GM21526 (cell line): ENCODE results near the gene PPP1R12B.
"Not testable (repeated sequence)": the region's sequence is repeated elsewhere in the genome, so short reads cannot be mapped to it uniquely, and the experiment has no call there.

Experiments
- ATAC-seq: cut with Tn5 transposase; IDR thresholded peaks from one replicate; pipeline ENCODE4 v1.9.1; 2021; ENCODE audit warnings: moderate library complexity; ENCODE audit not compliant: unreplicated experiment, low FRiP score

Gene PPP1R12B

DNA sequence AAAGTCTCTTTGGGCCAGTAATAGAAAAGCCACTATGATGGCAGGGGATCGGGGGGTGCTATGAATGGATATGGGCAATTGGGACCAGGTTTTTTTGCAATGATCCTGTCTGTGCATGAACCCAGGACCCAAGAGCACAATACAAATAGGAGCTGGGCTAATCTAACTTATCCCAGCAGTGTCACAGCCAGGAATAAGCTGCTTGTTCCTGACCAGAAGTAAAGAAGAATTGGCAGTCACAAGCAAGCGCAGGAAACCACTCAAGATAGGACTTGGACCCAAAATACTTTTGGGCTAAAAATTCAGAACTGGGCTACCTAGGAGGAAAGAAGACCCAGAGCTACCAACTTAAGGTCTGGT lies 172.3 kb downstream of the PPP1R12B start:
- not testable (repeated sequence) for ATAC-seq

DNA sequence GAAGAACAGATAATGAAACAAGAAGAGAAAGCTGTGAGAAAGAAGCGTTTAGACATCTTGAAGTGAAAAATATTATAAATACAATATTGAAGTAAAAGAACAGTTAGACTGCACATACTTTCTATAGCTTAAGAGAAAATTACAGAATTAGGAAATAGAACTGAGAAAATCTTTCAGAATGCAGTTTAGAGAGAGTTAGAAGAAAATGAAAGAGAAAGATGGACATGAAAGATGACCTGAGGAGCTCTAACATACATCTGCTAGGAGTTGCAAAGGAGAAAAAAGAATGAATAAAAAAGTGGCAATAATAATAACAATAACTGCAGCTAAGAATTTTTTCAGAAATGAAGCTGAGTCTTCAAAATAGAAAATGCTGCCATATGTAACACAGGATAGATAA lies 173.0 kb downstream of the PPP1R12B start:
- not testable (repeated sequence) for ATAC-seq

DNA sequence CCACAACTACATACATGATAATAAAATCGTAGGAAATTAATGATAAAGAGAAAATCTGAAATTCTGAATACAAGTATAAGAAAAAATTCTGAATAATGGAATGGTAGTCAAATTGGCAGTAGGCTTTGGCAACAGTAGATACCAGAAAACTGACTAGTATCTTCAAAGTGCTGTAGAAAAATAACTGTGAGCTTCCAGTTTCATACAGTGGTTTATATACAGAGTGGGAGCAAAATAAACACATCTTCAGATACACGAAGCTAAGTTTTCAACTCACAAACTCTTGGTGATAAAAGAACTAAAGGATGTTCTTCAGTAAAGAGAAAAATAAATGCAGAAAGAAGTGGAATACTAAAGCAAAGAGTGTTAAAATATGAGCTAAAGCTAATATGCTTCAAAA lies 173.4 kb downstream of the PPP1R12B start:
- no peak for ATAC-seq

DNA sequence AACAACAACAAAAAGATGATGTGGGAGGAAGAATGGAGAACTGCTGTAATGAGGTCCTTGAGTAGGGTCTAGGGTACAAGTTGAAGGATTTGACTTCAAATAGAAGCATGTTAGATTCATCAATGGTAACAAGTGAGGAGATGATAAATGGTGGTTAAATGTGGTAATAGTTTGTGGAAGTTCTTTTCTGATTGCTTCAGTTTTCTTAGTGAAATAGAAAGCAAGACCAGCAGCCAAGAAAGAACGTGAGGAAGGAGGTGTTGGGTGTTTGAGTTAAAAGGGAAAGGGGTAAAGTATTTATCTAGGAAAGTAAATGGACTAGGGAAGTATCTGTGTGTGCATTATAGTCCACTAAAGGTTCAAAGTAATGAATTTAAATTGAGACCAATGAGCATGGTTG lies 177.6 kb downstream of the PPP1R12B start:
- ATAC-seq = not testable (repeated sequence)

DNA sequence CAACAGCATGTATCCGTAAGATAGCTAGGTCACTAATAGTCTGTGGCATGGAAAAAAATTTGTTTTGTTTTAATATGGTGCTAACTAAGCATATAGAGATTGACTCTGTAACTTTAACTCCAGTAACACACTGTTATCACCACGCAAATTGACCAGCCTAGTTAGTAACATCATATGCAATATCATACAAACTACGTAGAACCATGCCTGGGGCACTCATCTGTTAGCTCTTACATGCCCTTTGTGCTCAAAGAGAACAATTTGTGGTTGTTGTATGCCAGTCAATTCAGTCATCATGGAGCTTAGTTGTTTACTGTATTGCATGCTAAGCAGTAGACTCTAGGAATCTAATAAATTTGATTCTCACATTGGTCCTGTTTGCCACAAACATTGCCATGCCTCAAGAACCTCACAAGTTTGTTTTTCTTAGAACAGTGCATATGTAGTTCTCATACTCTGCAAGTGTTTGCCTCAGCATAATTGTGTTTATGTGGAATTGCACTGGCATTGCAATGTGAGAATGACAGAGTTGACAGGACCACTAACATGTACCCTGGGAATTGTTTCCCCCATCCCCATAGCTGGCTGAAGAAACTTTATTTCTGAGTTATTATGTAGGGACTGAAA lies 179.7 kb downstream of the PPP1R12B start:
- ATAC-seq = not testable (repeated sequence)

GRCh38 chr1:202530686-202531085 lies 182.2 kb downstream of the PPP1R12B start:
- ATAC-seq = not testable (repeated sequence)

DNA sequence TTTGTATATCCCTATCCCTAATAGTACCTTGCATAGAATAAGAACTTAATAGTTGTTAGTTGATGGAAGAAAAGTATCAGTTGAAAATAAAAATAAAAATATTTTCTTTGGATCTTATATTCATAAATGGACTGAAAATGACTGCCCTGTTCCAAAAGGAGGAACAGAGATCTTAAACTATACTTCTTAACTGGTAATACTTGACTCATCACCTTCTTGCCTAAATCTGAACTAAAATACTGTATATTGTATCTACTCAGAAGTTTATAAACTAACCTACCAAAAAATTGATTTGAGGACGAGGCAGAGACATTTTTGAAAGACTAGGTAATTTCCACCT lies 182.9 kb downstream of the PPP1R12B start:
- ATAC-seq = no peak

DNA sequence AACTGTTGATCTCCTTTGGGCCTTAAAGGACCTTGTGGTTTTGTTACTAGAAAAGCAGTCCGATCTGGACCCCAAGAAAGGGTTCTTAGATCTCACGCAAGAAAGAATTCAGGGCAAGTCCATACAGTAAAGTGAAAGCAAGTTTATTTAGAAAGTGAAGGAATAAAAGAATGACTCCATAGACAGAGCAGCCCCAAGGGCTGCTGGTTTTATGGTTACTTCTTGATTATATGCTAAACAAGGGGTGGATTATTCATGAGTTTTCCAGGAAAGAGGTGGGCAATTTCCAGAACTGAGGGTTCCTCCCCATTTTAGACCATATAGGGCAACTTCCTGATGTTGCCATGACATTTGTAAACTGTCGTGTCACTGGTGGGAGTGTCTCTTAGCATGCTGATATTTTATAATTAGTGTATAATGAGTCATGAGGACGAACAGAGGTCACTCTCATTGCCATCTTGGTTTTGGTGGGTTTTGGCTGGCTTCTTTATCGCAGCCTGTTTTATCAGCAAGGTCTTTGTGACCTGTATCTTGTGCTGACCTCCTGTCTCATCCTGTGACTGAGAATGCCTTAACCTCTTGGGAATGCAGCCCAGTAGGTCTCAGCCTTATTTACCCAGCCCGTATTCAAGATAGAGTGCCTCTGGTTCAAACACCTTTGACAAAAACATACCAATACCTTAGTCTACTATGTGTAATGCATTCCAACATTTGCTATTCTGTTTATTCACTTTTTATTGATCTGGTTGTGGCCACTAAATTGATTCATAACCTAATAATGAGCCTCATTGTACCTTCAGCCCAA lies 183.5 kb downstream of the PPP1R12B start:
- not testable (repeated sequence) for ATAC-seq

- not testable (repeated sequence) for ATAC-seq
Observed at GRCh38 chr1:202539166-202539574, 190.7 kb downstream of the PPP1R12B start.

DNA sequence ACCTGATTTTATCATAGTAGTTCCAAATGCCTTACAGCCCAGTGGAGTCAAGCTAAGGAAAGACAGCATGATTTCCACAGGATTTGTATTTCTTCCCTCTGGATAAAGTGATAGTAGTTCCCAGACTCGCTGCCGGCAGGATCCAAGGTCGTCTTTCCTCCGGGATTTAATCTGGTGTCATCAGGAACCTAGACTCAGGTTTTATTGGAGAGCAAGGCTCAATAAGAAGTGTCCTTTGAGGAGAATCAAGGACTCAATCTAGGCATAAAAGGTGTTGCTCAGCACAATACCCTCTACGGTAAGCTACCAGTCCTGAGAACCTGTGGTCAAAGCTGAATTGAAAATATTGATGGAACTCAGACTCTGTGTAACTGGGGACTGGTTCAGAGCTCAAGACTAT lies 191.1 kb downstream of the PPP1R12B start:
- ATAC-seq = not testable (repeated sequence)

- no peak for ATAC-seq
Observed at GRCh38 chr1:202540014-202540413, 191.5 kb downstream of the PPP1R12B start.

- ATAC-seq = no peak
Observed at GRCh38 chr1:202540448-202540847, 191.9 kb downstream of the PPP1R12B start.

DNA sequence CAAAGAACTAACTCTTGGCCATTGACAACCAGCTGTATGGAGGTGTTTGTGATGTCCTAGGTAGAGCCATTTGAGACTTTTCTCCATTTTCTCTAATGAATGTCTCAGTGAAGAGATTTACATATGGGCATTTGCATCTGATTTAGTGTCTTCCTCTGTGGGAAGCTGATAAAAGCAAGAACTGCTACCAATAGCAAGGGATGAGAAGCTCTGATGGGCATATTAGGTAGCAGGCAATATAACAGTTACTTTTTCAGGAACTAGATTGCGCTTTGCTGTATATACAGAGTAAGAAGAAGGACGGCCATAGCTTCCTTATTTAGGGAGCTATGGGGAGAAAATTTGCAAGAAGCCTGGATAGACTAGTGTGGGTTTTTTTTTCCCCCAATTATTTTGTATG lies 192.4 kb downstream of the PPP1R12B start:
- not testable (repeated sequence) for ATAC-seq

DNA sequence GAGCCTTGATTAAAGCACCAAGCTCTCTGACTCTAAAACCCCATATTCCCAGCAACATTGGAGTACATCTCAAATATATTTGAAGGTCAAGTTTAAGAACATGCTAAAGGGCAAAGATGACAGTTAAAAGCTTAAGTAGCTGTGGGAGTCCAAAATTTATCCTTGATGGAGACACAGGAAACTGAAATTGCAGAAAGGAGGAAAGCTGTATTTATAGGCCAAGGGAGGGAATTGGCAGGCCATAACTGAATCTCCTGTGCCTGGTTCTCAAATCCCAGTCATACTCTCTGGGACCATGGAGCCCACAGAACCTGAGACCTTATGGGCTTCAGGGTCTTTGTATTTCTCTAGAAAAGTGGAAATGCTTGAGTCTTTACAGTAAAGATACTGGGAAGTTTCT lies 193.9 kb downstream of the PPP1R12B start:
- not testable (repeated sequence) for ATAC-seq

GRCh38 chr1:202543537-202543936 lies 195.0 kb downstream of the PPP1R12B start:
- not testable (repeated sequence) for ATAC-seq

DNA sequence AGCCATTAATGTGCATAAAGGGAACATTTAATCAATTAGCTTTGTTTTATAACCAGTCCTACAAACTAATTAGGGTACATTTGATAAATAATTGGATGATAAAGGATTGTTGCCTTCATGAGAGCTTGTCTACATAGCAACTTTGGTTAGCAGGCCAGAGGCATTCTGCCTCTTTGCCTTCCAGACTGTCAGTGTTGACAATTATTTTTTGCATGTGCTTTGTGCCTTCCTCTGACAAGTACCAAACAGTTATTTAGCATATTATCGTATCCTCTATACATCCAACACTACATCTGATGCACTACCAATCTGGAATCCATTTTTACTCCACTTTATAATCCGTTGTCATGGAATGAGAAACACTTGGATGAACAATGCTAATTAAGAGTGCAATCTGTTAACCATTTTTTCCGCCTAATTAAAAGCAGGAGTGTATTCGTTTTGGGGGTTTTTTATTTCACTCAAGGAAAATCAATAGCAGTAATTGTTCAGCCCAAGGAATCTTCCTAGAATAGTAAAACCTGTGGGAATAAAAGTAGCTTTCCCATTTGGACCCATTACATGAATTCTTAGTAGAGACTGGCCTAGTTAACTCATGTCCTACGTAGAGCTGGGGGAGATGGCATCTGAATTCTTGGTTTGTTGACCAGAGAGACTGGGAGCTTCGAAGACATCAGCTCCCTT lies 196.4 kb downstream of the PPP1R12B start:
- not testable (repeated sequence) for ATAC-seq

GRCh38 chr1:202545647-202546303 lies 197.3 kb downstream of the PPP1R12B start:
- not testable (repeated sequence) for ATAC-seq

- ATAC-seq = not testable (repeated sequence)
Observed at GRCh38 chr1:202546377-202546776, 197.9 kb downstream of the PPP1R12B start.

GRCh38 chr1:202546796-202547195 lies 198.3 kb downstream of the PPP1R12B start:
- peak; percentile 71 for ATAC-seq

- no peak for ATAC-seq
Observed at GRCh38 chr1:202547215-202547614, 198.7 kb downstream of the PPP1R12B start.

DNA sequence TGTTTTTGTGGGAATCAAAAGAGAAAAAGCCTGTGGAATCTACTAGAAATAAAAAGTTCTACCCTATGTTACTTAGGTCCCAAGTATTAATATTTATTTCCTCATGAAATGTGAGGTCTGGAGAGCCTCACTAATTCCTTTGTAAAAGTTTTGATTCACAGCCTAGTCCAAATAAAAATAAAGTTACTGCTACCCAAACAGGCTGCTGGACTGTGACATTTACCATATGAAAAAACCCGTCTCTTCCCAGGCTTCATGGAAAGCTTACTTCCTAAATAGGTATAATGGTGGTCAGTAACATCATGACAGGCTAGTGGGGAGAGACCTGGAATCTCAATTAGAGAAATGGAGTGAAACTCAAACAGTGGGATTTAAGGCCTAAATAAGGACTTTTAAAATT lies 201.6 kb downstream of the PPP1R12B start:
- ATAC-seq = not testable (repeated sequence)
